Hepatocyte (in vitro differentiated cells): Measurements from ENCODE around the gene NRIP1. TPM values are rescaled to one million over a fixed set of nuclear protein-coding genes. Genes with fewer than 3 reads are reported as not detected.

ENCODE experiments used
- DNase-seq: peaks from one replicate; pipeline ENCODE4 v3.0.0-alpha.2; 2016; ENCODE audit warnings: low spot score
- H2AFZ ChIP-seq: fragments of 200-600 bp; sonication (generic); 2 replicates; pipeline ENCODE4 v1.6.0; 2016; ENCODE audit warnings: antibody characterized with exemption, mild to moderate bottlenecking
- H3K27ac ChIP-seq: fragments of 200-600 bp; sonication (generic); 2 replicates; pipeline ENCODE4 v1.5.1; 2016; ENCODE audit warnings: mild to moderate bottlenecking
- H3K27me3 ChIP-seq: fragments of 200-600 bp; sonication (generic); 2 replicates; pipeline ENCODE4 v1.6.1; 2016
- H3K36me3 ChIP-seq: fragments of 200-600 bp; sonication (generic); replicated peaks from 2 replicates; pipeline ENCODE4 v1.5.1; 2016; ENCODE audit warnings: low read depth; ENCODE audit not compliant: insufficient read depth
- H3K4me1 ChIP-seq: fragments of 200-600 bp; sonication (generic); 2 replicates; pipeline ENCODE4 v1.5.1; 2016; ENCODE audit warnings: mild to moderate bottlenecking, moderate library complexity; ENCODE audit not compliant: insufficient read depth
- H3K4me2 ChIP-seq: fragments of 200-600 bp; sonication (generic); 2 replicates; pipeline ENCODE4 v1.6.0; 2016
- H3K4me3 ChIP-seq: fragments of 200-600 bp; sonication (generic); 2 replicates; pipeline ENCODE4 v1.5.1; 2016; ENCODE audit warnings: mild to moderate bottlenecking
- H3K79me2 ChIP-seq: fragments of 200-600 bp; sonication (generic); 2 replicates; pipeline ENCODE4 v1.6.0; 2017; ENCODE audit warnings: mild to moderate bottlenecking
- H3K9me2 ChIP-seq: fragments of 200-600 bp; sonication (generic); replicated peaks from 2 replicates; pipeline ENCODE4 v1.6.0; 2017; ENCODE audit warnings: mild to moderate bottlenecking; ENCODE audit not compliant: insufficient read depth
- H3K9me3 ChIP-seq: fragments of 200-600 bp; sonication (generic); 2 replicates; pipeline ENCODE4 v1.5.1; 2016; ENCODE audit warnings: low read depth, mild to moderate bottlenecking
- H4K20me1 ChIP-seq: fragments of 200-600 bp; sonication (generic); 2 replicates; pipeline ENCODE4 v1.6.0; 2016; ENCODE audit warnings: mild to moderate bottlenecking; ENCODE audit not compliant: insufficient read depth, poor library complexity, severe bottlenecking
- CTCF ChIP-seq: fragments of 200-600 bp; sonication (generic); IDR thresholded peaks from 2 replicates; pipeline ENCODE4 v1.5.1; 2016; ENCODE audit warnings: antibody characterized with exemption, mild to moderate bottlenecking; ENCODE audit not compliant: poor library complexity
- EZH2 ChIP-seq: fragments of 200-600 bp; sonication (generic); IDR thresholded peaks from 2 replicates; pipeline ENCODE4 v1.6.1; 2016; ENCODE audit warnings: antibody characterized with exemption, mild to moderate bottlenecking, borderline replicate concordance
- EZH2phosphoT487 ChIP-seq: fragments of 200-600 bp; sonication (generic); IDR thresholded peaks from one replicate; pipeline ENCODE4 v1.6.1; 2018; ENCODE audit warnings: antibody characterized with exemption, mild to moderate bottlenecking, low read depth, moderate library complexity; ENCODE audit not compliant: unreplicated experiment, severe bottlenecking
- WGBS: methylation state at CpG from one replicate; pipeline ENCODE4 v1.1.6; 2016; ENCODE audit warnings: low lambda C conversion rate; ENCODE audit errors: missing lambda C conversion rate; 5-methylcytosine and 5-hydroxymethylcytosine counted together
- polyA plus RNA-seq: library from polyadenylated mRNA; unstranded; fragments of >200 nt; fragmentation: Nextera tagmentation; extraction: Ambion mirVana; gene quantifications from 2 replicates; pipeline ENCODE4 v1.2.1, GENCODE V29; 2016
- total RNA-seq: library from RNA; depleted of rRNA; stranded (reverse); fragments of >200 nt; gene quantifications from 2 replicates; pipeline ENCODE4 v1.2.3, GENCODE V29; 2014

The NRIP1 gene
- total and polyA plus RNA-seq, 2 experiments from 2014 or later = 11.5 to 62.4 TPM

GRCh38 chr21:14991957-14992356, 72.8 kb downstream of the NRIP1 start:
- Histone ChIP-seq H2AFZ (no peak overlapping the region), H3K27ac (no peak overlapping the region), H4K20me1 (no peaks in the 10 kb centered on the region), H3K9me2 (no peaks in the 10 kb centered on the region), H3K36me3 (no peaks in the 10 kb centered on the region), H3K79me2 (peaks cover 91% of the 10 kb centered on the region), H3K27me3 (no peaks in the 10 kb centered on the region), H3K9me3 (no peaks in the 10 kb centered on the region), H3K4me1 (no peaks in the 10 kb centered on the region), H3K4me3 (no peak overlapping the region), H3K4me2 (no peak overlapping the region)
- no peak for DNase-seq
- 95% methylated on average over 8 of the region's 8 CpGs for WGBS
- TF ChIP-seq EZH2 (no peak), CTCF (no peak), EZH2phosphoT487 (no peak)

- Histone ChIP-seq H4K20me1 (no peaks in the 10 kb centered on the region), H3K27ac (no peak overlapping the region), H3K27me3 (no peaks in the 10 kb centered on the region), H3K9me3 (no peaks in the 10 kb centered on the region), H3K4me1 (no peaks in the 10 kb centered on the region), H2AFZ (no peak overlapping the region), H3K36me3 (no peaks in the 10 kb centered on the region), H3K79me2 (peaks cover 87% of the 10 kb centered on the region), H3K4me2 (no peak overlapping the region), H3K9me2 (no peaks in the 10 kb centered on the region), H3K4me3 (no peak overlapping the region)
- TF ChIP-seq CTCF (no peak), EZH2 (no peak), EZH2phosphoT487 (no peak)
- no peak for DNase-seq
- WGBS = 84% methylated on average over 2 of the region's 2 CpGs
These were observed 75.4 kb downstream of the NRIP1 start for GRCh38 chr21:14989359-14989758.

GRCh38 chr21:14988760-14989159, 76.0 kb downstream of the NRIP1 start:
- Histone ChIP-seq H3K9me3 (no peaks in the 10 kb centered on the region), H3K9me2 (no peaks in the 10 kb centered on the region), H3K27ac (no peak overlapping the region), H3K27me3 (no peaks in the 10 kb centered on the region), H4K20me1 (no peaks in the 10 kb centered on the region), H3K4me3 (no peak overlapping the region), H3K79me2 (peaks cover 87% of the 10 kb centered on the region), H3K4me2 (no peak overlapping the region), H2AFZ (no peak overlapping the region), H3K4me1 (no peaks in the 10 kb centered on the region), H3K36me3 (no peaks in the 10 kb centered on the region)
- WGBS = 80% methylated on average over 3 of the region's 3 CpGs
- TF ChIP-seq EZH2phosphoT487 = no peak
- DNase-seq = no peak

GRCh38 chr21:14987370-14988170, 77.2 kb downstream of the NRIP1 start:
- Histone ChIP-seq H3K9me2 (no peaks in the 10 kb centered on the region), H3K4me3 (no peak overlapping the region), H3K4me2 (no peak overlapping the region), H3K27me3 (no peaks in the 10 kb centered on the region), H3K27ac (no peak overlapping the region), H3K9me3 (no peaks in the 10 kb centered on the region), H3K79me2 (peaks cover 87% of the 10 kb centered on the region), H3K36me3 (no peaks in the 10 kb centered on the region), H3K4me1 (no peaks in the 10 kb centered on the region), H2AFZ (no peak overlapping the region), H4K20me1 (peaks cover 4% of the 10 kb centered on the region)
- no peak for TF ChIP-seq EZH2phosphoT487
- no peak for TF ChIP-seq CTCF
- no peak for TF ChIP-seq EZH2
- WGBS = 48% methylated on average over 5 of the region's 5 CpGs
- DNase-seq = no peak
